HCT116 (cell line): Measurements from ENCODE around the gene FOXD2. TPM values are rescaled to one million over a fixed set of nuclear protein-coding genes. Genes with fewer than 3 reads are reported as not detected.

ENCODE experiments used
- ATAC-seq: fragments of 200-7000 bp; cut with Tn5 transposase; 2 replicates; pipeline ENCODE4 v1.9.1; 2020; ENCODE audit warnings: mild to moderate bottlenecking, moderate library complexity
- BruUV-seq: library from RNA; stranded (reverse); fragments of 400-500 nt; replicated peaks from 2 replicates; lab custom pipeline; 2021; lab: Mats Ljungman, UMichigan
- CTCF ChIA-PET: fragments of 300-600 bp; sonication (Branson Sonifier 250); formaldehyde crosslinking; loops from one replicate; lab custom pipeline; 2021; ENCODE audit warnings: antibody characterized with exemption; lab: Charles Lee
- POLR2A ChIA-PET: fragments of 300-600, 350-600 bp; sonication (Branson Sonifier 250); formaldehyde crosslinking; loops from one replicate; lab custom pipeline; 2021; ENCODE audit warnings: antibody characterized with exemption; lab: Charles Lee
- RAD21 ChIA-PET, 2 experiments: fragments of 300-600 bp; sonication (Branson Sonifier 250); formaldehyde crosslinking; loops; one replicate each; lab custom pipeline; 2023; ENCODE audit warnings: low total read pairs in 2 of 2; ENCODE audit not compliant: uncharacterized antibody in 2 of 2, unreplicated experiment in 2 of 2, low non-redundant PET in 1 of 2; lab: Charles Lee
- DNase-seq: peaks from one replicate; pipeline ENCODE4 v3.0.0-alpha.2; 2010; ENCODE audit warnings: low read depth, low spot score
- H2AFZ ChIP-seq: fragments of 200-600 bp; shearing (Covaris generic), sonication (generic); 2 replicates; pipeline ENCODE4 v1.6.1; 2017; ENCODE audit warnings: low read depth, mixed run types, mixed read lengths, antibody characterized with exemption, low read length; ENCODE audit not compliant: poor library complexity, severe bottlenecking
- H3K27ac ChIP-seq: 2 replicates; pipeline ENCODE4 v1.5.1; 2012; ENCODE audit warnings: low read depth, low read length
- H3K27me3 ChIP-seq: fragments of 200-600 bp; sonication (generic); 2 replicates; pipeline ENCODE4 v1.6.1; 2016; ENCODE audit warnings: mixed run types, low read length, mixed read lengths; ENCODE audit not compliant: insufficient read depth
- H3K36me3 ChIP-seq, 2 experiments: fragments of 200-500 bp in 1 of 2; fragments of 200-600 bp in 1 of 2; sonication (Bioruptor generic) in 1 of 2; sonication (generic) in 1 of 2; 2 replicates each; pipeline versions ENCODE4 v1.5.1 to v1.6.1; 2014 to 2016; ENCODE audit warnings: low read length in 2 of 2, inconsistent platforms in 1 of 2, mixed read lengths in 1 of 2, mixed run types in 1 of 2; ENCODE audit not compliant: insufficient read depth in 2 of 2, control insufficient read depth in 1 of 2
- H3K4me1 ChIP-seq, 2 experiments: fragments of 200-600 bp in 1 of 2; sonication (generic) in 1 of 2; 2 replicates each; pipeline versions ENCODE4 v1.5.1 to v1.6.1; 2012 to 2017; ENCODE audit warnings: low read length in 2 of 2, inconsistent platforms in 1 of 2, mild to moderate bottlenecking in 1 of 2, mixed read lengths in 1 of 2, mixed run types in 1 of 2, moderate library complexity in 1 of 2; ENCODE audit not compliant: insufficient read depth in 2 of 2, control insufficient read depth in 1 of 2
- H3K4me2 ChIP-seq: fragments of 200-600 bp; sonication (generic); 2 replicates; pipeline ENCODE4 v1.6.1; 2017; ENCODE audit warnings: mixed run types, low read length, mixed read lengths
- H3K4me3 ChIP-seq, 2 experiments: fragments of 200-600 bp in 1 of 2; sonication (generic) in 1 of 2; replicated peaks in 1 of 2; 2 replicates each; pipeline ENCODE4 v1.5.1; 2011 to 2016; ENCODE audit warnings: low read length in 2 of 2, control low read depth in 1 of 2, low read depth in 1 of 2, mild to moderate bottlenecking in 1 of 2, mixed read lengths in 1 of 2, mixed run types in 1 of 2
- H3K79me2 ChIP-seq: fragments of 200-600 bp; sonication (generic); 2 replicates; pipeline ENCODE4 v1.6.1; 2017; ENCODE audit warnings: mild to moderate bottlenecking, mixed run types, low read length, moderate library complexity, mixed read lengths; ENCODE audit not compliant: insufficient read depth
- H3K9ac ChIP-seq: fragments of 200-600 bp; sonication (generic); 2 replicates; pipeline ENCODE4 v1.6.1; 2016; ENCODE audit warnings: low read length, mixed read lengths
- H3K9me2 ChIP-seq: fragments of 200-600 bp; sonication (generic), shearing (Covaris generic); 2 replicates; pipeline ENCODE4 v1.6.1; 2017; ENCODE audit warnings: mixed run types, mild to moderate bottlenecking, moderate library complexity; ENCODE audit not compliant: insufficient read depth
- H3K9me3 ChIP-seq, 2 experiments: fragments of 200-500 bp in 1 of 2; fragments of 200-600 bp in 1 of 2; sonication (Bioruptor generic) in 1 of 2; sonication (generic) in 1 of 2; 2 replicates each; pipeline ENCODE4 v1.6.1; 2014 to 2017; ENCODE audit warnings: low read length in 2 of 2, mixed read lengths in 2 of 2, inconsistent platforms in 1 of 2, low read depth in 1 of 2, mild to moderate bottlenecking in 1 of 2, mixed run types in 1 of 2, moderate library complexity in 1 of 2; ENCODE audit not compliant: control insufficient read depth in 1 of 2, insufficient read depth in 1 of 2
- H4K20me1 ChIP-seq: fragments of 200-600 bp; sonication (generic), shearing (Covaris generic); 2 replicates; pipeline ENCODE4 v1.6.1; 2017; ENCODE audit warnings: mixed run types, mild to moderate bottlenecking, moderate library complexity; ENCODE audit not compliant: insufficient read depth
- CBX3 ChIP-seq: IDR thresholded peaks from 2 replicates; pipeline ENCODE4 v1.6.1; 2012; ENCODE audit warnings: low read depth
- CEBPB ChIP-seq: IDR thresholded peaks from 2 replicates; pipeline ENCODE4 v1.6.1; 2012; ENCODE audit warnings: low read depth
- EGR1 ChIP-seq: IDR thresholded peaks from 2 replicates; pipeline ENCODE4 v1.6.1; 2012; ENCODE audit warnings: low read depth
- ELF1 ChIP-seq: IDR thresholded peaks from 2 replicates; pipeline ENCODE4 v1.6.1; 2012; ENCODE audit warnings: low read depth, borderline replicate concordance
- EZH2 ChIP-seq: fragments of 200-600 bp; sonication (generic); IDR thresholded peaks from 2 replicates; pipeline ENCODE4 v1.6.1; 2017; ENCODE audit warnings: antibody characterized with exemption, mixed run types
- FOSL1 ChIP-seq: IDR thresholded peaks from 2 replicates; pipeline ENCODE4 v1.6.1; 2012; ENCODE audit warnings: low read depth
- JUND ChIP-seq: IDR thresholded peaks from 2 replicates; pipeline ENCODE4 v1.6.1; 2012
- POLR2A ChIP-seq: IDR thresholded peaks from 2 replicates; pipeline ENCODE4 v1.7.0; 2011; ENCODE audit warnings: borderline replicate concordance; ENCODE audit not compliant: insufficient read depth, insufficient read length; ENCODE audit errors: extremely low read depth
- SIN3A ChIP-seq: IDR thresholded peaks from 2 replicates; pipeline ENCODE4 v1.6.1; 2012; ENCODE audit warnings: low read depth
- SP1 ChIP-seq: IDR thresholded peaks from 2 replicates; pipeline ENCODE4 v1.6.1; 2012; ENCODE audit warnings: low read depth
- SRF ChIP-seq: IDR thresholded peaks from 2 replicates; pipeline ENCODE4 v1.6.1; 2012; ENCODE audit warnings: low read depth
- TCF7L2 ChIP-seq: IDR thresholded peaks from 2 replicates; pipeline ENCODE4 v1.7.0; 2011; ENCODE audit warnings: borderline replicate concordance, inconsistent platforms; ENCODE audit not compliant: insufficient read depth, insufficient read length; ENCODE audit errors: extremely low read depth
- intact Hi-C: fragments of 100-400 bp; cut with micrococcal nuclease; formaldehyde crosslinking; loops from 2 replicates; pipeline ENCODE4 v1.10.0; 2022
- total RNA-seq: library from RNA; stranded (reverse); gene quantifications from one replicate; pipeline ENCODE4 v1.2.1, GENCODE V29; 2021; ENCODE audit not compliant: unreplicated experiment
- TF ChIP-seq, protein P1 (sequence below): IDR thresholded peaks from 2 replicates; pipeline ENCODE4 v1.6.1; 2011; ENCODE audit warnings: mild to moderate bottlenecking, low read length, moderate library complexity; ENCODE audit not compliant: insufficient replicate concordance; ENCODE audit errors: extremely low read depth
- TF ChIP-seq, protein P2 (sequence below): IDR thresholded peaks from 2 replicates; pipeline ENCODE4 v1.6.1; 2012
- TF ChIP-seq, protein P3 (sequence below): IDR thresholded peaks from 2 replicates; pipeline ENCODE4 v1.6.1; 2012; ENCODE audit warnings: low read depth

Gene FOXD2
- total RNA-seq, 1 experiment from 2014 or later, result 1.9 TPM

DNA sequence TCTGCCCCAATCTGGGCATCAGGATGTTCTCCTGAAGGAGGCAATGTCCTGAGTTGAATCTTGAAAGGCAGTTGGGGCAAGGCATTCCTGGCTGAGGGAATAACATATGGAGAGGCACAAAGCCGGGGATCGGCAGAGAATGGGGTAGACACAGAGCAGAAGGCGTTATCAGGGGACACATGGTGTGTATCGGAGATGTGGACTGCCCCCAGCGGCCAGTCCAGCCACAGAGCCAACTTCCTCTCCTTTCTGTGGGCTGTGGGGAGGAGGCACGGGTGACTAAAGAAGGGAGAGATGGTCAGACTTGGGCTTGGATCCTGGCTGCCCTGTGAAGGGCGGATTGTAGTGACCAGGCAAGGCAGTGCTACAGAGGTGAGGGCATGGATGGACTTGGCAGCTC is 32.1 kb downstream of the FOXD2 start:
- no peak overlapping the region for H3K27ac ChIP-seq
- CTCF ChIA-PET, result no interaction called here
- intact Hi-C loops, result no loop called here
- TF ChIP-seq TCF7L2 (no peak), CEBPB (no peak), FOSL1 (no peak), EZH2 (no peak), JUND (no peak), EGR1 (no peak), POLR2A (no peak), CBX3 (no peak), SP1 (no peak), SRF (no peak), SIN3A (no peak), ELF1 (no peak)
- TF ChIP-seq, protein P1, sequence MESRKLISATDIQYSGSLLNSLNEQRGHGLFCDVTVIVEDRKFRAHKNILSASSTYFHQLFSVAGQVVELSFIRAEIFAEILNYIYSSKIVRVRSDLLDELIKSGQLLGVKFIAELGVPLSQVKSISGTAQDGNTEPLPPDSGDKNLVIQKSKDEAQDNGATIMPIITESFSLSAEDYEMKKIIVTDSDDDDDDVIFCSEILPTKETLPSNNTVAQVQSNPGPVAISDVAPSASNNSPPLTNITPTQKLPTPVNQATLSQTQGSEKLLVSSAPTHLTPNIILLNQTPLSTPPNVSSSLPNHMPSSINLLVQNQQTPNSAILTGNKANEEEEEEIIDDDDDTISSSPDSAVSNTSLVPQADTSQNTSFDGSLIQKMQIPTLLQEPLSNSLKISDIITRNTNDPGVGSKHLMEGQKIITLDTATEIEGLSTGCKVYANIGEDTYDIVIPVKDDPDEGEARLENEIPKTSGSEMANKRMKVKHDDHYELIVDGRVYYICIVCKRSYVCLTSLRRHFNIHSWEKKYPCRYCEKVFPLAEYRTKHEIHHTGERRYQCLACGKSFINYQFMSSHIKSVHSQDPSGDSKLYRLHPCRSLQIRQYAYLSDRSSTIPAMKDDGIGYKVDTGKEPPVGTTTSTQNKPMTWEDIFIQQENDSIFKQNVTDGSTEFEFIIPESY, result no peak
- TF ChIP-seq, protein P2, sequence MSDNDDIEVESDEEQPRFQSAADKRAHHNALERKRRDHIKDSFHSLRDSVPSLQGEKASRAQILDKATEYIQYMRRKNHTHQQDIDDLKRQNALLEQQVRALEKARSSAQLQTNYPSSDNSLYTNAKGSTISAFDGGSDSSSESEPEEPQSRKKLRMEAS, result no peak
- TF ChIP-seq, protein P3, sequence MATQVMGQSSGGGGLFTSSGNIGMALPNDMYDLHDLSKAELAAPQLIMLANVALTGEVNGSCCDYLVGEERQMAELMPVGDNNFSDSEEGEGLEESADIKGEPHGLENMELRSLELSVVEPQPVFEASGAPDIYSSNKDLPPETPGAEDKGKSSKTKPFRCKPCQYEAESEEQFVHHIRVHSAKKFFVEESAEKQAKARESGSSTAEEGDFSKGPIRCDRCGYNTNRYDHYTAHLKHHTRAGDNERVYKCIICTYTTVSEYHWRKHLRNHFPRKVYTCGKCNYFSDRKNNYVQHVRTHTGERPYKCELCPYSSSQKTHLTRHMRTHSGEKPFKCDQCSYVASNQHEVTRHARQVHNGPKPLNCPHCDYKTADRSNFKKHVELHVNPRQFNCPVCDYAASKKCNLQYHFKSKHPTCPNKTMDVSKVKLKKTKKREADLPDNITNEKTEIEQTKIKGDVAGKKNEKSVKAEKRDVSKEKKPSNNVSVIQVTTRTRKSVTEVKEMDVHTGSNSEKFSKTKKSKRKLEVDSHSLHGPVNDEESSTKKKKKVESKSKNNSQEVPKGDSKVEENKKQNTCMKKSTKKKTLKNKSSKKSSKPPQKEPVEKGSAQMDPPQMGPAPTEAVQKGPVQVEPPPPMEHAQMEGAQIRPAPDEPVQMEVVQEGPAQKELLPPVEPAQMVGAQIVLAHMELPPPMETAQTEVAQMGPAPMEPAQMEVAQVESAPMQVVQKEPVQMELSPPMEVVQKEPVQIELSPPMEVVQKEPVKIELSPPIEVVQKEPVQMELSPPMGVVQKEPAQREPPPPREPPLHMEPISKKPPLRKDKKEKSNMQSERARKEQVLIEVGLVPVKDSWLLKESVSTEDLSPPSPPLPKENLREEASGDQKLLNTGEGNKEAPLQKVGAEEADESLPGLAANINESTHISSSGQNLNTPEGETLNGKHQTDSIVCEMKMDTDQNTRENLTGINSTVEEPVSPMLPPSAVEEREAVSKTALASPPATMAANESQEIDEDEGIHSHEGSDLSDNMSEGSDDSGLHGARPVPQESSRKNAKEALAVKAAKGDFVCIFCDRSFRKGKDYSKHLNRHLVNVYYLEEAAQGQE, result no peak
- TF ChIP-seq, all 23 proteins: peak for 0
- H3K79me2 ChIP-seq, result no peaks in the 10 kb centered on the region
- H3K9me2 ChIP-seq, result no peaks in the 10 kb centered on the region
- ATAC-seq (no peak), DNase-seq (no peak)
- H3K4me2 ChIP-seq, result no peak overlapping the region
- H3K4me1 ChIP-seq, result no peaks in the 10 kb centered on the region
- peaks cover 14% of the 10 kb centered on the region; the same call in 1 of the 2 replicates for H3K27me3 ChIP-seq
- no peak overlapping the region for H3K9ac ChIP-seq
- no TSS peak for BruUV-seq
- H4K20me1 ChIP-seq, result no peaks in the 10 kb centered on the region
- no peak overlapping the region for H3K4me3 ChIP-seq
- no peaks in the 10 kb centered on the region for H3K36me3 ChIP-seq
- POLR2A ChIA-PET, result no interaction called here
- RAD21 ChIA-PET, result no interaction called here
- no peak overlapping the region for H2AFZ ChIP-seq
- no peaks in the 10 kb centered on the region for H3K9me3 ChIP-seq
